ENCODE results near the gene SPO11.

SPO11 gene

DNA sequence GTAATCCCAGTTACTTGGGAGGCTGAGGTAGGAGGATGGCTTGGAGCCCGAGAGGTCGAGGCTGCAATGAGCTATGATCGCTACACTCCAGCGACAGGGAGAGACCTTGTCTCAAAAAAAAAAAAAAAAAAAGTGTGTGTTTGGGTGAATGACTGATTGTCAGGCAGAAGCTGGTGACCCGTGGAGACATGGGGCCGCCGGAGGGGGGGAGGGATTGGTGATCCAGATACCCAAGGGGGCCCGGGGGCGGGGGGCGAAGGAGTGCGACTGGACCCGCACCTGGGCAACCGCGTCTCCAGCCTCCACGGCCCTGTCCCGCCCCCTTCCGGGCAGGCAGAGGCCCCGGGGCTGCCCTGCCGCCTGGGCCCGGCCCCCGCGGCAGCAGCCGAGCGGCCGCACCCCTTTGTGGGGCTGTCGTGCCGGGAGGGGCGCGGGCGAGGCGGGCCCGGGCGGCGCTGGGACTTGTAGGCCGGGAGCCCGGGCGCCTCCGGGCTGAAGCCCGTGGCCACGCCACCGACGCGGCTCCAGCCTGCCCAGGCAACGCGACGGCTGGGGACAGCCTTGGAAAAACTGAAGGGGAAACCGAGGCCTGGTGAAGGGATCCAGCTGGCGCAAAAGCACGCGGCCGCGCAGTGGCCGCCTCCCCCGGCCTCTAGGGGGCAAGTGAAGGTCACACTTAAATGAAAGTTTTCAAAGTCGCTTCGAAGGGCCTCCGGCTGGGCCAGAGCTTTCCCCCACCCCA lies 59.5 kb downstream of the SPO11 start:
- peaks cover 8% of the 10 kb centered on the region for H3K36me3 ChIP-seq (ENCODE audit: insufficient read depth, low read length)
- no peak overlapping the region for H3K4me3 ChIP-seq (ENCODE audit: low read length)
- peaks cover 22% of the 10 kb centered on the region for H3K4me1 ChIP-seq (ENCODE audit: insufficient read depth, low read length)
- H3K27me3 ChIP-seq (ENCODE audit: insufficient read depth, low read length) = no peaks in the 10 kb centered on the region
- H2AFZ ChIP-seq (ENCODE audit: low read depth, low read length) = no peak overlapping the region
- no peaks in the 10 kb centered on the region for H3K9me3 ChIP-seq (ENCODE audit: low read length)

- Histone ChIP-seq H3K4me3 (ENCODE audit: low read length) (no peak overlapping the region), H3K36me3 (ENCODE audit: insufficient read depth, low read length) (peaks cover 16% of the 10 kb centered on the region), H3K9me3 (ENCODE audit: low read length) (no peaks in the 10 kb centered on the region), H2AFZ (ENCODE audit: low read depth, low read length) (no peak overlapping the region), H3K27me3 (ENCODE audit: insufficient read depth, low read length) (no peaks in the 10 kb centered on the region), H3K4me1 (ENCODE audit: insufficient read depth, low read length) (peaks cover 28% of the 10 kb centered on the region)
Measured at GRCh38 chr20:57389695-57390603, 60.3 kb downstream of the SPO11 start.

- no peaks in the 10 kb centered on the region for H3K27me3 ChIP-seq (ENCODE audit: insufficient read depth, low read length)
- H3K4me3 ChIP-seq (ENCODE audit: low read length) = peak within 1 kb of the TSS; percentile 91
- H2AFZ ChIP-seq (ENCODE audit: low read depth, low read length) = peak within 1 kb of the TSS; percentile 85
- H3K9me3 ChIP-seq (ENCODE audit: low read length) = no peaks in the 10 kb centered on the region
- H3K36me3 ChIP-seq (ENCODE audit: insufficient read depth, low read length) = peaks cover 16% of the 10 kb centered on the region
- peaks cover 36% of the 10 kb centered on the region for H3K4me1 ChIP-seq (ENCODE audit: insufficient read depth, low read length)
Measured at GRCh38 chr20:57390604-57391438, 61.2 kb downstream of the SPO11 start, which contains the start of gene RBM38. Gene RBM38, plus strand, starts transcription at chr20:57391396. Its CDS starts 186 bp downstream, at chr20:57391582.

DNA sequence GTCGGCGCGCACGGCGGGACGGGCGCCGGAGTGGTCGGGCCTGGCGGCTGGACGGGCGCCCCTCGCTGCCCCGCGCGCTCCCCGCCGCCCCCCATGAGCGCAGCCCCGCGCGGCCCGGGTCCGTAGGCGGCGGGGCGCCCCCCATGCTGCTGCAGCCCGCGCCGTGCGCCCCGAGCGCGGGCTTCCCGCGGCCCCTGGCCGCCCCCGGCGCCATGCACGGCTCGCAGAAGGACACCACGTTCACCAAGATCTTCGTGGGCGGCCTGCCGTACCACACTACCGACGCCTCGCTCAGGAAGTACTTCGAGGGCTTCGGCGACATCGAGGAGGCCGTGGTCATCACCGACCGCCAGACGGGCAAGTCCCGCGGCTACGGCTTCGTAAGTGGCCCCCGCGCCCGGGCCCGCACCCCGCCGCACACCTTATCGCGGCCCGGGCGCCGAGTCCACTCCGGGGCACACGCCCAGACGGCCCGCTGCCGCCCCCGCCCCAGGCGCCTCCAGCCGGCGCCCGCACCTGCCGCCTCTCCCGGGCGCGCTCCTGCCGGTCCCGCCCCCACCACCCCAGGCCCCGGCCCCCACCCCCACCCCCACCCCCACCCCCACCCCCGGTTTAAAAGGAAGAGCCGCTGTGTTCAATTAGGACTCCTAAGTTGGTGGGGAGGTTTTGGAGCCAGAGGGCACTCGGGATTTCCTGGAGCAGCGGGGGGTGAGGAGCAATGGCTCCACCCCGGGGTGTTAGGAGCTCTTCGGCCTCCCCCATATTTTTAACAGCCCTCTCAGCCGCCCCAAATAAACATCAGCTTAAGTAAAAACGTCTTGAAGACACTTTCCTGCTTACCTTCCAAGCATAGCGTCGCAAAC lies 62.1 kb downstream of the SPO11 start:
- H2AFZ ChIP-seq (ENCODE audit: low read depth, low read length) = no peak overlapping the region
- H3K9me3 ChIP-seq (ENCODE audit: low read length) = no peaks in the 10 kb centered on the region
- peaks cover 18% of the 10 kb centered on the region for H3K36me3 ChIP-seq (ENCODE audit: insufficient read depth, low read length)
- peaks cover 40% of the 10 kb centered on the region for H3K4me1 ChIP-seq (ENCODE audit: insufficient read depth, low read length)
- no peaks in the 10 kb centered on the region for H3K27me3 ChIP-seq (ENCODE audit: insufficient read depth, low read length)
- H3K4me3 ChIP-seq (ENCODE audit: low read length) = peak overlapping the region; percentile 91

DNA sequence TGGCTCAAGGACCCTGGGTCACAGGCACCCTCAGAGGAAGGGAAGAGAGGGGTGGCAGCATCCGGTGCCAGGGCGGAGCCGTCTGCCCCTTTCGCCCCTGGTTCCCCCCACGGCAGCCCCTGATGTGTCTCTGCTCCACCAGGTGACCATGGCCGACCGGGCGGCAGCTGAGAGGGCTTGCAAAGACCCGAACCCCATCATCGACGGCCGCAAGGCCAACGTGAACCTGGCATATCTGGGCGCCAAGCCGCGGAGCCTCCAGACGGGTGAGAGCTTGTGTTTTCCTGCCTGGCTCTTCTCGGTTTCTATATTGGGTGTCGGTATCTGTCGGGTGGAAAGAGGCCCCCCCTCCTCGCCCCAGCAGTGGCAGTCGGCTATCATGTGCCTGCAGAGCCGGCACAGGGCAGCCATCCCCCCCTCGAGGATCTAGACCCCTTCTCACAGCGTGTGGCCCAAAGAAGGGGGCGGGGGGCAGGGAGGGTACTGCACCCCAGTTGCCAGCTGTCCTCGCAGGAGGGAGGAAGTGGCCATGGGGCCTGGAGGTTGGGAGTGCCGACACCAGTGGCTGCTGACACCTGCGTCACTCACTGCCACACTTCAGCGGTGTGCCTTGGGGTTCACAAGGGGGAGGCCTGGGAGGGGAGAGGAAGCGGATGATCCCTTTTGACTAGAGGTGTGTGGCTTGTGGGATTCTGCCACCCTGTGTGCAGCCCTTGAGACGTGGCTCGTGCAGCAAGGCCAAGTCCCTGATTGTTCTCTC lies 63.1 kb downstream of the SPO11 start:
- H2AFZ ChIP-seq (ENCODE audit: low read depth, low read length) = no peak overlapping the region
- peaks cover 40% of the 10 kb centered on the region for H3K4me1 ChIP-seq (ENCODE audit: insufficient read depth, low read length)
- peaks cover 28% of the 10 kb centered on the region for H3K36me3 ChIP-seq (ENCODE audit: insufficient read depth, low read length)
- H3K9me3 ChIP-seq (ENCODE audit: low read length) = no peaks in the 10 kb centered on the region
- H3K27me3 ChIP-seq (ENCODE audit: insufficient read depth, low read length) = no peaks in the 10 kb centered on the region
- H3K4me3 ChIP-seq (ENCODE audit: low read length) = peak overlapping the region; percentile 91

All from neuron (in vitro differentiated cells).